HTERT RPE-1 (cell line): ENCODE measurements around the gene LPIN2.

ENCODE experiments used
- in situ Hi-C: fragments of 300-500 bp; cut with MboI; formaldehyde crosslinking; loops from 4 replicates; pipeline ENCODE4 v1.14.3; 2020; ENCODE audit warnings: low sequenced_read_pairs

Gene LPIN2

DNA sequence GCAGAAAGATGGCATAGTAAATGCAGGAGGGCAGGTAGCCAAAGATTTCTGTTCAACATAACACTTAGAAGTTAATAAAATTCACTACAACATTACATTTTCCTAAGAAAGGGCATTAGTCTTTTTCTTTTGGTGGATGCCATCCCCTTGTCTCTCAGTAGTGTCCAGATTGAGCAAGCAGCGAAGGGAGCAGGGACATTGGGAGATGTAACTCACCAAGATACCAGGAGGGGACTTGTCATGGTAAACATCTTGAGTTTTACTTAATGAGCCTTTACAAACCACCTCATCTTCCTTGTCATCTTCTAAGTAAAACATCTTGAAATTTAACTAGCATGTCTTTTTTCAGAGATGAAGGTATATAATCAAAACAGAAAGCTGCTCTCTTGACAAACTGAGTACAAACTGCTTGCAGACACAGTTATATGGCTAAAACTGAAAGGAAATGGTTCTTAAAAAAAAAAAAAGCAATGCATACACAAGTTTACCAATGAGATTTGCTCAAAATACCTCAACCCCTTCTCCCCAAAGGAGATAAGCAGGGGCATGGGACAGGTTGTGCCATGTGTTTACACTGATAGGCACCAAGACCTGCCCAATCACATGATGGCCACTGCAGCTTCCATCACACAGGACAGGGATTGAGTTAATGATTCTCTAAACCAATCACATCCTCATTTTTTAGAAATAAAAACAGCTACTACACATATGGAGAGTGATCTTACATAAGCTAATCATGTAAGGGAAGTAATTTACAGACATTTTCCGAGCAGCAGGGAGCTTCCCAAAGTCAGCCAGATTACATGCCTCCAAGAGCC is 30.3 kb downstream of the LPIN2 start:
- in situ Hi-C loops = no loop called here

DNA sequence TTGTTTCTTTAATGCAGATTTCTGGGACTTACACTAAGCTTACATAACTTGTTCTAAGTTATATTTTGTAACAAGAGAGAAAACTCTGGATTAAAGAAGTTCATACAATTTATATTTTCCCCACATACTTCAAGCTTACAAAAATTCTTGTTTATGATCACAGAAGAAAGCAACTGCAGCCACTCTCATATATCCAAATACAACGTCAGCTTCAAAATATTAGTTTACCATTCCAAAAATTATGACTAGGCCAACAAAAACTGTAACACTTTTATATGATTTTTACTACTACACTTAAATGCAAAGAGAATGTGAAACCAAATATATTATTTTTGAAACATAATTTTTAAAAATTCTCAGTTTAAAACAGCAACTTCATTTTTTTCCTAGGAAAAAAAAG is 30.9 kb downstream of the LPIN2 start:
- in situ Hi-C loops = no loop called here

DNA sequence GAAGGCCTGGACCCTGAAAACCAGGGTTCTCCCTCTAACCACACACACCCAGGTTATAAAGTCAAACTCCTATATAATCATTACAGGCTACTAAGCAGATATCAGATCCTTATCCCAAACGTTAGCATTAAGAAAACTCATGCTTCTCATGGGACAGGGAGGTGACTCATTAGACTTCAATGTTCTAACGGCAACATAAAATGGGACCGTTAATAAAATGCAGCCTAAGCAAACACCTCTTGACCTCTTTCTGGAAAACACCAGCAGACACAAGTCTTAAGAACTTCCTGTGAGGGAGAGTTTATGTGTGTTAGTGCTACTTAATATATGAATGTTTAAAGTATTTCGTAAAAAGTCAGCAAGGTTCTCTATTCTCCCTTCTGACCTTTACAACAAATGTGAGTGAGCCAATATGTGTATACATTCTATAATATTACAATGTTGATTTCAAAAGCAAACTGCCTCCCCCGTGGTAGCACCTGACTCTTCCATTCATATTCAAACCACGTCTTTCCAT is 31.7 kb downstream of the LPIN2 start:
- in situ Hi-C loops = no loop called here

DNA sequence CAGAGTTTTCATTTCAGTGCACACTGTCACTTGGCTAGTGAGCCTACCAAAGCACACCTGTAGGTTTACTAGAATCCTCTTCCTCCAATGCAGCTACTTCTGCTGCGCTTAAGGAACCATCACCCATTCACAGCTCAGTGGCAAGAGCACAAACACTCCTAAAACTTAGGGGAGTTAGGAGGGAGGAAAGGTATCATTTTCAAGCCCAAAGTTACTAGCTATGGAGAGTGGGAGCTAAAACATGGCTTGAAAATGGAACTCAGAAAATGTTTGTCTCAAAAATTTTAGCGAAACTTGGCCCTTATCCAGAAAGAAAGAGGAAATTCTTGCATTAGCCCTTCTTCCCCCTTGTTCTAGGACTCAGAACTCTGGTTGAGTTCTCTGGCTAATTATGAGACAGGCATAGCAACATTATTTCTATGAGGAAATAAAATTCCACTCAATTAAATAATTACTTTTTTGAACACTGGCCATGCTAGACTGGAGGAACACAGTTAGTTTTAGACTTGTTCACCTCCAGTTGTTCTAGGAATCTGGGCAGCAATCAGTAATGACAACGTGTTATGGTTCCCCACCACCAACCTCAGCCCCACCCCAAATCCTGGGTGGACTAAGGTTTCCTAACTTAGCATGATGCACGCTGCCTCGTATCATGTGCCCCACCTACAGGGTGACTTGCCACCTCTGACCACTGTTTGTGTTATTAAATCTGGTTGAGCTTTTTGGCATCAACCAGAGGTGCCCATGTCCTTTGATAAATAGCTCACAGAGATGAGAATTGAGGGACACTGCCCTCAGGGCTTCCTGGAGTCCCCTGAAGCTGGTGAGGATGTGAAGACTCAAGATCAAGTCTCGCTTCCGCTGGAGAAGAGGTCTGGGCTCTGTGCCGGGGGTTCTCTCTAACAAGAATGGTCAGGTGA is 32.8 kb downstream of the LPIN2 start:
- in situ Hi-C loops = no loop called here

DNA sequence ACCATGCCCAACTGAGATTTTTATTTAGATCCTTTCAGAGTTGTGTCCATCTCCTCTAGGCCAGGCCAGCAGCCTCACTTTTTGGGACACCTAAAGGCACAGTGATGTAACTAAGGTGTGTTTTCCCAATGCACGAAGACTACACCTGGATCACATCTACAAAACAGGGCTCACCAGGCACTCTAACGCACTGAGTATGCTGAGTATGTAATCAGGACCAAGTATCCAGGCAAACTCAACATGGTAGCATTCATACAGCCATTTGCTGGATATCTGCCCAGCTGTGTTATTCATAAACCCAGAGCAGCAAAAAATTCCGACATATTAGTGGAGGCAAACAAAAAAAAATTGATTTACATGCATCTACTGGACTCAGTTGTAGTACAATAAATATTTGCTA is 33.8 kb downstream of the LPIN2 start:
- in situ Hi-C loops = no loop called here

DNA sequence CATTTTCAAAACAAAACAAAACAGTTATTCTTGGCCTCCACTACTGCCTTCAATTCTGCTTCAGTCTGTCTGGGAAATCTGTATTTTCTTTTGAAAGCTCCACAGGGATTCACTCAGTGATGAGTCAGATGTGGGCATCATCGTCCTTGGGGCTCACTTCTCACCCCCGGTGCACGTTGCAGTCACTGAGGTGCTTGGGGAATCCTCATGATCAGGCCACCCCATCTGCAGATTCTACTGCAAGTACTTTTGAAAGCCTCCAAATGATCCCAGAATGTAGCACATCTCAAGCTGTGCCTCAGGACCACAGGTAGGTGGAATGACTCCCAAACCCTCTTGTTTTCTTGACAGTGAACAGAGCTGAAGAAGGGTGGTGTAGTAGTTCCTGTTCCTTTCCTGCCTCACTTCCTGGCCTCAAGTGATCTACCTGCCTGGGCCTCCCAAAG is 34.3 kb downstream of the LPIN2 start:
- in situ Hi-C loops = no loop called here

DNA sequence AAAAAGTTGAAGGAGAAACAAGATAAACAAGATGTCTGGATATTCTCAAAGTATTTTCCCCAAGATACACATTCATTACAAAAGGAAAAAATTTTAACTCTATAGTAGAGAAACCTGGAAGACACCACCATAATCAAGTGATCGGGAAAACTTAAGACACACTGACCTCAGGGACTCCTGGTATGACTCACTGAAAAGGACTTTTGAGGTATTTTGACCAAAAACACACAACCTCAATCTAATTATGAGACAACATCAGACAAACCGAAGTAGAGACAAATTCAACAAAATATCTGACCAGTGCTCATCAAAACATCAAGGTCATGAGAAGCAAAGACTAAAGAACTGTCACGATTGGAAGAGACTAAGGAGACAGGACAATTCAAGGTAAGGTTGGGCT is 34.7 kb downstream of the LPIN2 start:
- in situ Hi-C loops = no loop called here

DNA sequence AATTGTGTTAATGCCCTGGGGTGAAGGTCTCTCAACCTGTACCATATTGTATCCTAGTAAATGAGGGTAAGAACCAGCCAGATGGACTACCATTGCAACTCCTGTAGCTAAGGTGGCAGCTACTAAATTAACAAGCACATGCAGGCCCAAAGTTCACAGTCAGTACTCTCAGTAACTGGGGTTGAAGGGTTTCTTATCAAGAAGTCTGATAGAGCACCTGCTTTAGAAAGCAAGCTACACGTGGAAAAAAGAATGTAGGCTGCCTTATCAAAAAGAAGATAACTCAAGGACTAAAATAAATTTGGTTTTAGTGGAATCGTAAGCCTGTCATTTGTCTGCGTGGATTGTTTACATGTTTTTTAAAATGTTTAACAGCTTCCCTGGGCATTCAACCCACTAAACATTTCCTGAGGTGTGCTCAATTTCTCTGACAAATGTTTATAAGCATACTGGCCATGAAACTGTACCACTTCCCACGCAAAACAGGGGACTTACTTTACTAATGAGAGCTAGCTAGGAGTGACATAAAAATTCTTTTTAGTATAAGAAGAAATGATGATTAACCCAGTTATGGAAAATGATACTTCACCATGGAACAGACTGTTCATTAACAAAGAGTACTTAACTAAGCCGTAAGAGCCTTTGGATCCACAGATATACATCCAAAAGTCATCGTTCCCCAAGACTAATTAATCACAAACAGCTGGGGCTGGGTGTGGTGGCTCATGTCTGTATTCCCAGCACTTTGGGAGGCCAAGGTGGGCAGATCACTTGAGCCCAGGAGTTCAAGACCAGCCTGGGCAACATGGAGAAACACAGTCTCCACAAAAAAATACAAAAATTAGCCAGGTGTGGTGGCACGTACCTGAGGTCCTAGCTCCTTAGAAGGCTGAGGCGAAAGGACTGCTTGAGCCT is 36.5 kb downstream of the LPIN2 start:
- in situ Hi-C loops = no loop called here

DNA sequence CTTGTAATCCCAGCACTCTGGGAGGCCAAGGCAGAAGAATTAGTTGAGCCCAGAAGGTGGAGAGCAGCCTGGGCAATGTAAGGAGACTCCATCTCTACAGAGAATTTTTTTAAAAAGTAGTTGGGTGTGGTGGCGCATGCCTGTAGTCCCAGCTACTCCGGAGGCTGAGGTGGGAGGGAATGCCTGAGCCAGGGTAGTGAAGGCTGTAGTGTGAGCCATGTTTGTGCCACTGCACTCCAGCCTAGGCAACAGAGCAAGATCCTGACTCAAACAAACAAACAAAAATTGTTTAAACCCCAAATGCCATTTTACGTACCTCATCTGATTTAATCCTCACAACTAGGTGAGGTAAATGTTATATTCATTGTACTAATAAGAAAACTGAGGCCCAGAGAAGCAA is 38.2 kb downstream of the LPIN2 start:
- in situ Hi-C loops = no loop called here

DNA sequence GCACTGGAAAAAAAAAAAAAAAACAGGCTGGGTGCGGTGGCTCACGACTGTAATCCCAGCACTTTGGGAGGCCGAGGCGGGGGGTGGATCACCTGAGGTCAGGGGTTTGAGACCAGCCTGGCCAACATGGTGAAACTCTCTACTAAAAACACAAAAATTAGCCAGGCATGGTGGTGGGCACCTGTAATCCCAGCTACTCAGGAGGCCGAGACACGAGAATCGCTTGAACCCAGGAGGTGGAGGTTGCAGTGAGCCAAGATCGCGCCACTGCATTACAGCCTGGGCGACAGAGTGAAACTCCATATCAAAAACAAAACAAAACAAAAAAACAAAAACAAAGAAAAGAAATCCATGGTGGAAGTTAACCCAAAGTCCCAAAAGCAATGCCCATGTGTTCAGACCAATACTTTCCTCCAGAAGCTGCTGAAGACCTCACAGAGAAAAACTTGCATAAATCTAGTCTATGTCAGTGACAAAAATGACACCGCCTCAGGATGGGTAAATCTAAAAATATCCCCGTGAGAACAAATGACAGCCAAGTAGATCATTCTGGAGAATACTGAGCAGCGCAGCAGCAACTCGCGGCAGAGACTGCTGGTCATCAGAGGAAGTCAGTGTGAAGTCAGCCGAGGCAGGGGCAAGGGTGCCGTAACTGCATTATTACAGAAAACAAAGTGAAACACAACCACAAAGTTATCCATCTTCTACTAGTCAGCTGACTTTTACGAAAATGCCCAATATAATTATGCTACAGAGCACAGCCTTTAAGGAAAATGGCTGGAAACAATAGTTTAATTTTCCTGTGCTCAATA is 41.0 kb downstream of the LPIN2 start:
- in situ Hi-C loops = no loop called here

DNA sequence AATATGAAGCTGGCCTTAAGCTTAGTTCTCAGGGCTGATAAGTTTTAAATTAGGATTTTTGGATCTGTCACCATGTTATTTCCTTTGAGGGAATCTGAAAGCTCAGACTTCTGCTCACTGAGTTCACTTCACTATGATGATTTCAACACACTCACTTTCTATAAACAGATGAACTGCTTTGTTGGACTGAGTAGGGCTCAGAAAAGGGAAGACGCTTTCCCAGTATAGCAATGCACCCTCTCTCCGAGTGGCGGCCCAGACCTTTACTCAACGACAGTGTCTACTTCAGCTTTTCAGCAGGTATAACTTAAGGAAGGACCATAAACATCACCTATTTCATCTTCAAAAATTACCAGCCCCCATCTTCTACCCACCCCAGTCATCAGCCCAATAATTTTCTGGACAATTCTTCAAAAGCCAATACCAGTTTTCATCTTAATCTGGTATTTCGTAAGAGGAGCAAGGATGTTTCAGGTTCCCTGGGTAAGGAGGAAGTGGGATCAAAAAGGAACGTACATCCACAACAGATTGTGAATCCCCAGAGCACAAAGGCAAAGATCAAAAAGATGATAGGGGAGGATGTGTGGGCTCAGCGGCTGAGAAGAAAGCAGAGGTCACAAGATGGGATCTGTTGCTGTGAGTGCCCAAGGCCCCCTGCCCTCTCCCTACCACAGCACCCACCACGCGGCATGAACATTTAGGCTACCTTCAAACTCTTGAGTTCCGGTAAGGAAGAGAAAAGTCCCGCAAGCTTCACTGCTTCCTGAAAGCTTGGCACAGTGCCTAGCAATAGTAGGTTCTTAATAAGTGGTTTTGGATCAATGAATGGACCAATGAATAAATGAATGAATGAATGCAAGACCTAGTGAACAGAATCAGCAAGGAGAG is 41.9 kb downstream of the LPIN2 start:
- in situ Hi-C loops = no loop called here

DNA sequence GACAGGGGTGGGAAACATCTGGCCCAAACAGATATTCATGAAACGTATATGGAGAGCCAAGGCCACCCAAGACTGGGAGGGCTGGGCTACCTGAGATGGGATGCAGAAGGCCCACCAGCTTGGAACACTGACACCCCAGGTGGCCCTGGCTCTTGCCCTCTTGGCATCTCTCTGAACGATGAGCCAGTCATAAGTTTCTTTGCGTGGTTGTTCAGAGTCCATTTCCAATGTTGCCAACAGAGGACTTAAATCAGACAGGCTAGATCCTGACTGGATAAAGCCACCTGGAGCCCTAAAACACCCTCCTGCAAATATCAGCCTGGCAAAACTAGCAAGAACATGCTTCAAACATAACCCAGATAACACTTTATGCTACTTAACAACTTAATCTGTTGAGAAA is 42.6 kb downstream of the LPIN2 start:
- in situ Hi-C loops = no loop called here

DNA sequence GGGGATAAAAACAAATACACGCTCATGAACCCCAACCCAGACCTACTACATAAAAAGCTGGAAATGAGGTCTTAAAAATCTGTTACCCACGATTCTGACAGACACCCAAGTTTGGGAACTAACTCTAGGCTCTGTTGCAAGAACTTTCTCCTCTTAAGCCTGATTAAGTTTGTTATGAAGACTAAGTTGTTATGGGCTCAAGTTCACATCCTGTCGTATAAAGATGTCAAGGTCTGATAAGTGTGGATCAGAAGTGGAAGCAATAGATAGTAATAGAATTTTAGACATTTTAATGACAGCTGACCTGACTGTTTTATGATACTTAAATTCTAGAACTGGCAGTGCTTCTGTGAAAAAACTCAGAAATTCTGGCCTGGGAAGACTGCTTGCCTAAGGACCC is 43.2 kb downstream of the LPIN2 start:
- in situ Hi-C loops = no loop called here

DNA sequence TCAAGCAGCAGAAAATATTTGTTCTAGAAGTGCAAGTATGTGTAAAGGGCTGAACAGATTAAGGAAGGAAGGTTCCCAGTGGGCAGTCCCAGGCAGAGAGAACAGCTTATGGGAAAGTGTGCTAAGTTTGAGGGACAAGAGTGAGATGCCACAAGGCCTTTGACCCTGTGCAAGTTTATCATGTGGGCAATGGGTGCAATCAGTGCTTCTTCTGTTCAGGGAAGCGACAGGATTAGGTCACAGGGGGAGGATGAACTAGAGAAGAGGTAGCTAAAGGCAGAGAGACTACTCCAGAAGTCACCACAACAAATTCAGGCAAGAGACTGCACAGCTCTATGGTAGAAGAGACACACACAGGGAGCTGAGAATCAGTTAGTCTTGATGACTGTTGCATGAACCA is 44.3 kb downstream of the LPIN2 start:
- in situ Hi-C loops = no loop called here

DNA sequence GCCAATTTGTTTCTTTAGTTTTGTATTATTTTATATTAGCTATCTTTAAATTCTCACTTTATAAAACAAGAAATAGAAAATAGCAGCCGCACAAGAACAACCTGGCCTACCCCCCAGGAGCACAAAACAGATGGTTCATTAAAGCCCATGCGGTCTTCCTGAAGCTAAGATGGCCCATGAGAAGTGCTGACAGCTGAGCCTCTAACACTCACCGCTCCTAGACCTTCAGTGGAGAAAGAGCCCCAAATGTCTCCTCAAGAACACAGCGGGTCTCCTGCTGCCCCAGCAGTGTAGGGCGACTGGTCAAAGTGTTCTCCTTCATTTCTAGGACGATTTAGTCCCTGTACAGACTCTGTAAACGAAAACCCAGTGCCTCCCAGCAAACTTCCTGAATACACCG is 45.1 kb downstream of the LPIN2 start:
- in situ Hi-C loops = no loop called here

DNA sequence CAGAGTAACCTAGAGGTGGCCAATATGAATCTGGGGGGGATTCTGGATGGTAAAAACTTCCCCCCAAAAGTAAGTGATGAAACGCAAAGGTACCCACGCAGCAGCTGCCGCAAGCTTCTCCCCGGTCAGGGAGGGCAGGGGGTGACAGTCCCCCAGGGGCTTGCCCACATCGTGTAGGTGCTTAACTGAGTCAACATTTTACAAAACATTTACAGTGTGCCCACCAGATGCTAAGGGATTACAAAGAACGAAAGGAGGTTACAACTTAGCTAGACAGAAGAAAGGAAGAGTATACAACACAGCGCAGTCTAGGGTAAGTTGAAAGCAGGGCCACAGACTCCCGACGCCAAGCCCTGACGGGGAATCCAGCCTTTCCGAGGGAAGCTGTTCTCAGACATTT is 45.6 kb downstream of the LPIN2 start:
- in situ Hi-C loops = no loop called here

DNA sequence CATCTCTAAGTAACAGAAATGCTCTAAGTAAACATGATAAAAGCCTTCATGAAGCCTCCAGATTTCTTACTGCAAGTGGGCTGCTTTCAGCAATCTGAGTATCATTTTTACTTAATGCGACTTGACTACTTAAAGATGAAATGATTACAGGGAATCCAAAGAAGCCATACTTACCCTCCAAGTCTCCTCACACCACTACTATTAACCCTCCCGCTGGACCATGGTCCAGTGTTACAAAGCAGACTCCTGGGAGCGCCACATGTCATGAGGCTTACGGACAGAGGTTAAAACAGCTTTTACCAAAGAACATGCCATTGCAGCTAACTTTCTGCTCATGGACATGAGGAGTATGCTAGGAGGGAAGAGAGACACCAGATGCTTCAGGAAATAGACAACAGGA is 46.4 kb downstream of the LPIN2 start:
- in situ Hi-C loops = no loop called here

DNA sequence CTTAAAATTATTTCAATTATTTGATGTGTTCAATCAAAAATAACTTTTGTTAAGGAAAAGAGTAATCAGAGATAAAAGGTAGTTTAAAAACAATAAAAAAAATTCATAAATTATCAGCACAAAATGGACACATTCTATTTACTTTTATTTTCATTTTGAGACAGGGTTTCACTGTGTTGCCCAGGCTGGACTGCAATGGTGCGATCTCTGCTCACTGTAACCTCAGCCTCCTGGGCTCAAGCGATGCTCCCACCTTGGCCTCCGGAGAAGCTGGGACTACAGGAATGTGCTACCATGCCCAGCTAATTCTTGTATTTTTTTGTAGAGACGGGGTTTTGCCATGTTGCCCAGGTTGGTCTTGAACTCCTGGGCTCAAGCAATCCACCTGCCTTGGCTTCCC is 47.1 kb downstream of the LPIN2 start:
- in situ Hi-C loops = no loop called here
